GM12873 (cell line): ENCODE measurements around the gene DEFB132.

ENCODE experiments used
- CTCF ChIP-seq: IDR thresholded peaks from 2 replicates; pipeline ENCODE4 v1.5.1; 2012; ENCODE audit warnings: low read depth, mild to moderate bottlenecking, moderate library complexity, low read length, control low read depth; ENCODE audit not compliant: insufficient read depth; ENCODE audit errors: missing control alignments

The DEFB132 gene

GRCh38 chr20:251354-251753 lies 6.2 kb upstream of the DEFB132 start:
- TF ChIP-seq CTCF: no peak

GRCh38 chr20:252801-253200 lies 4.7 kb upstream of the DEFB132 start:
- no peak for TF ChIP-seq CTCF

DNA sequence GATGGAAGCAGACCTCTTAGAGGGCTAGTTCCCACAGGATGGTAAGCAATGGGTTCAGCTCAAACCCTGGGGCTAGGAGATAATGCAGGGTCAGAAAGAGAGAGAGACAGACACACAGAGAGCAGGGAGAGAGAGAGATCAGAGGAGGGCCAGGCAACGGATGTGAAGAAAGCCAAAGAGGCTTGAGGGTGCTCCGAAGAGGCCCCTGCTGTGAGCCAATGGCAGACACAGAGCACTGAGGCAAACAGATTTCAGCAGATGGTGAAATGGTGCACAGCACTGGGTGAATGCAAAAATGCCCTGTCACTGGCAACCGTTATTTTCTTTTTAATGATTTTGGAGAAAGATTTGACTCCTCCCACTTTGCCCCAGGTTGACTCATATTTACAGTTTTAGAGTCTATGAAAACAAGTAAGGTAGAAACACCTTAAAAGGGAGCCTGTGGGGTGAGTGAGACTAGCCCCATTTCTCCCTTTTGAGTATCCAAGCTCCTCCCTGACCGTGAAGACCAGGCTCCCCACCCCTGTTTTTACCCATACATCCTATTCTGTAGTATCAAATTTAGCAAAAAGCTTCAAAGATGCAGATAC lies 840 bp downstream of the DEFB132 start:
- TF ChIP-seq CTCF: no peak

DNA sequence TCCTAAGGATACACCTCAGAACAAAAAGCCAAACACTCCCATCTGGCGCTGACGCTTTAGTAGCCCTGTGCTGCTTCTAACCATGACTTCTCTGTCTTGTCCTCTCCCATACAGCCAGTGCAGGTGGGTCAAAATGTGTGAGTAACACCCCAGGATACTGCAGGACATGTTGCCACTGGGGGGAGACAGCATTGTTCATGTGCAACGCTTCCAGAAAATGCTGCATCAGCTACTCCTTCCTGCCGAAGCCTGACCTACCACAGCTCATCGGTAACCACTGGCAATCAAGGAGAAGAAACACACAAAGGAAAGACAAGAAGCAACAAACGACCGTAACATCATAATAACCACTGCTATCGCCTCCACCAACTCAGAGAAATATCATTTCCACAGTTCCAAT lies 1.4 kb downstream of the DEFB132 start:
- peak; percentile 32 for TF ChIP-seq CTCF

DNA sequence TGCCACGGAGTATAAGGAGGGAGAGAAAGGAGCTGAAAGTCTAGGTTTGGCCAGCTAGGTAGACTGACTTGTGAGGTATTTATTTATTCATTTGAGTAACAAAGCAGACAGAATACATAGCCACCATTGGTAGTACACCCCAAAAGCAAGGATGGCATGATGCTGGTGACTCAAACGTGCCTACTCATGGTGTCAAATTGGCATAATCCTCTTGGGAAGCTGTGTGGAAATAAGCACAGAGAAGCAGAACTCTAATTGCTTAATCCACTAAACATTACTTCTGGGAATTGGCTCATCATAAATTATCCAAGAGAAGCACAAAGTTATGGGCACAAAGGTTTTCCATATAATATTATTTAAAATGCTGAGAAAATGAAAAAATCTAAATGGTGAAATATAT lies 2.5 kb downstream of the DEFB132 start:
- no peak for TF ChIP-seq CTCF

DNA sequence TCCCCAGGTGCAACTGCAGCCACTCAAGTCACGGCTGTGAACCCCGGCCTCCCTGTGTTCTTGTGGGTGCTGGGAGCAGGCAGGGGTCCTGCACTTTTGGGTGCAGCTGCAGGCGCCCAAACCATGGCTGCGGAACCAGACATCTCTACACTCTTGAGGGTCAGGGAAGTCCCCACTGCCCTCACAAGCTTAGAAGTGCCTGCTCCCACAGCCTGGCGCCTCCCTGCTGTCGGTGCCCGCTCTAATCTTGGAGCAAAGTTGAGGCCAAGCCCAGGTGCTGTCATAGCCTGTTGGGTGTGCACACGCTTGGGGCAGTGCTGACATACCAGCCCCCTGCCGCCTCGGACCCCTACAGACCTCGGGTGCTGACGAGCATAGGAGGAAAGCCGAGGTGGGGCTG lies 6.2 kb downstream of the DEFB132 start:
- TF ChIP-seq CTCF: no peak

- TF ChIP-seq CTCF: peak; percentile 93
Measured at GRCh38 chr20:266596-267562, 9.4 kb downstream of the DEFB132 start.
